GM12865 (cell line): Measurements from ENCODE around the gene TRHDE.
"Not testable (repeated sequence)": the region's sequence is repeated elsewhere in the genome, so short reads cannot be mapped to it uniquely, and the experiment has no call there.

Experiments used
- DNase-seq: peaks from one replicate; pipeline ENCODE4 v3.0.0; 2010; ENCODE audit warnings: low read depth
- H3K4me3 ChIP-seq: 2 replicates; pipeline ENCODE4 v1.5.1; 2011; ENCODE audit warnings: mild to moderate bottlenecking, low read depth, low read length, control low read depth
- TF ChIP-seq, protein P1 (sequence below): IDR thresholded peaks from 2 replicates; pipeline ENCODE4 v1.5.1; 2011; ENCODE audit warnings: low read length, control low read depth, low read depth, inconsistent platforms; ENCODE audit not compliant: insufficient read depth; ENCODE audit errors: missing control alignments

The TRHDE gene

DNA sequence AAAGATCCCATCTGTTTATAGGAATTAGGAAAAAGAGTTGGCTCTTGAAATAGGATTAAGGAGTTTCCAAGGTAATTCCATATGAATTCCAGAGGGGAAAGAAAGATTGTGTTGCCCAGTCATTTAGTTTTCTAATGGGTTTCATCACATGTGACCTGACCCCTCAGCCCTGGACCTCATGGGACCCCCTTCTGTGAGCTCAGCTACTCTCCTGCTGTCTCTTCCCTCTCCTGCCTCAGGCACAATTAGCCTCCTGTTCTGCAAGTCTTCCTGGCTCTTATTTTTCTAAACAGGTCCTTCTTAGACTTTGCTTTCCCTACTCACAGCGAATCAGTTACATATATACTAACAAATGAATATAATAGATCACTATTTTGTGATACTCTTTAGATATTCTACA lies 237.7 kb downstream of the TRHDE start:
- TF ChIP-seq, protein P1, sequence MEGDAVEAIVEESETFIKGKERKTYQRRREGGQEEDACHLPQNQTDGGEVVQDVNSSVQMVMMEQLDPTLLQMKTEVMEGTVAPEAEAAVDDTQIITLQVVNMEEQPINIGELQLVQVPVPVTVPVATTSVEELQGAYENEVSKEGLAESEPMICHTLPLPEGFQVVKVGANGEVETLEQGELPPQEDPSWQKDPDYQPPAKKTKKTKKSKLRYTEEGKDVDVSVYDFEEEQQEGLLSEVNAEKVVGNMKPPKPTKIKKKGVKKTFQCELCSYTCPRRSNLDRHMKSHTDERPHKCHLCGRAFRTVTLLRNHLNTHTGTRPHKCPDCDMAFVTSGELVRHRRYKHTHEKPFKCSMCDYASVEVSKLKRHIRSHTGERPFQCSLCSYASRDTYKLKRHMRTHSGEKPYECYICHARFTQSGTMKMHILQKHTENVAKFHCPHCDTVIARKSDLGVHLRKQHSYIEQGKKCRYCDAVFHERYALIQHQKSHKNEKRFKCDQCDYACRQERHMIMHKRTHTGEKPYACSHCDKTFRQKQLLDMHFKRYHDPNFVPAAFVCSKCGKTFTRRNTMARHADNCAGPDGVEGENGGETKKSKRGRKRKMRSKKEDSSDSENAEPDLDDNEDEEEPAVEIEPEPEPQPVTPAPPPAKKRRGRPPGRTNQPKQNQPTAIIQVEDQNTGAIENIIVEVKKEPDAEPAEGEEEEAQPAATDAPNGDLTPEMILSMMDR: no peak
- DNase-seq: no peak
- H3K4me3 ChIP-seq: no peak overlapping the region

- TF ChIP-seq, protein P1: no peak
These were observed 238.6 kb downstream of the TRHDE start for GRCh38 chr12:72510772-72511171.

GRCh38 chr12:72511498-72511897 lies 239.3 kb downstream of the TRHDE start:
- H3K4me3 ChIP-seq: no peak overlapping the region

More at GRCh38 chr12:72510772-72511171, 238.6 kb downstream of the TRHDE start:
- no peak for DNase-seq
- no peak overlapping the region for H3K4me3 ChIP-seq

GRCh38 chr12:72511906-72512305 lies 239.7 kb downstream of the TRHDE start:
- TF ChIP-seq, protein P1: no peak
- H3K4me3 ChIP-seq: no peak overlapping the region
- no peak for DNase-seq

More at GRCh38 chr12:72511498-72511897, 239.3 kb downstream of the TRHDE start:
- TF ChIP-seq, protein P1: no peak
- no peak for DNase-seq

DNA sequence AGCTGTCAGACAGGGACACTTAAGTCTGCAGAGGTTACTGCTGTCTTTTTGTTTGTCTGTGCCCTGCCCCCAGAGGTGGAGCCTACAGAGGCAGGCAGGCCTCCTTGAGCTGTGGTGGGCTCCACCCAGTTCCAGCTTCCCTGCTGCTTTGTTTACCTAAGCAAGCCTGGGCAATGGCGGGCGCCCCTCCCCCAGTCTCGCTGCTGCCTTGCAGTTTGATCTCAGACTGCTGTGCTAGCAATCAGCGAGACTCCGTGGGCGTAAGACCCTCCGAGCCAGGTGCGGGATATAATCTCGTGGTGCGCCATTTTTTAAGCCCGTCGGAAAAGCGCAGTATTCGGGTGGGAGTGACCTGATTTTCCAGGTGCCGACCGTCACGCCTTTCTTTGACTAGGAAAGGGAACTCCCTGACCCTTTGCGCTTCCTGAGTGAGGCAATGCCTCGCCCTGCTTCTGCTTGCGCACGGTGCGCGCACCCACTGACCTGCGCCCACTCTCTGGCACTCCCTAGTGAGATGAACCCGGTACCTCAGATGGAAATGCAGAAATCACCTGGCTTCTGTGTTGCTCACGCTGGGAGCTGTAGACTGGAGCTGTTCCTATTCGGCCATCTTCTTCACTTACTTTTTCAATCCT lies 248.0 kb downstream of the TRHDE start:
- not testable (repeated sequence) for H3K4me3 ChIP-seq, DNase-seq

DNA sequence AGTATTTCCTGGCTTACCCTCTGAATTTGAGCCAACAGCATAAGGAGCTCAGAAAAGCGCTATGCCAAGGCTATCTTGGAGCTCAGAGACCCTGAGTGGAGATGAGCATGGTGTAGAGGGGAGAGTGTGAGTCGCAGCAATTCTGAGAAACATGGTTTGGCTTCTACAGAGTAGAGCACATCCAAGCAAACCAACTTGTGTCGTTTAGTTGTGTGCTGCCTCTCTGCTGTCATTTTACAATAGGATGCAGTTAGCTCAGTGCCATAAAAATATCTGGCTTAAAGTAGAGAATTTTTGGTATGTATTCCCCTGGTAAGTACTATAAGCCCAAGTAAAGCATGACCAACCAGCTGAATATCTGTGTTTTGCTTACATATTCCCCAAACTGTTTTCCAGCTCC lies 249.2 kb downstream of the TRHDE start:
- TF ChIP-seq, protein P1: no peak
- DNase-seq: no peak
- H3K4me3 ChIP-seq: no peak overlapping the region

DNA sequence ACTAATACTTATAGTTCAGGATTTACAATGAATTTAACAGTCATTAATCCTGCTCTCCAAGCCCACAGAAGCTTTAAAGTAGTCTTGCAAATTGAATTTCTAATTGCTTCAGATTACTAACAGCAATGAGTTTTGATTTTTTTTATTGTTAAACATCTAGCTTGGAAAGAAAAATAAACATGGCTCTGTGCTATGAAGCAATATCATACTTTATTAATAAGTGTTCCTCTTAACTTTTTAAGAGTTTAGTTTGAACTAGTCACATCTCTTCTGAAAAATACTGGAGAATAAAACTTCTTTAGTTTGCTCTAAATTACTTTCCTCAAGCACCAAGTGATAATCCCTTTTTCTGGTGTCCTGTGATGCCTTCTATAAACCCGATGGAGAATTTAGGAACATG lies 250.2 kb downstream of the TRHDE start:
- H3K4me3 ChIP-seq: no peak overlapping the region
- DNase-seq: no peak
- TF ChIP-seq, protein P1: no peak

GRCh38 chr12:72523754-72524153 lies 251.6 kb downstream of the TRHDE start:
- no peak overlapping the region for H3K4me3 ChIP-seq
- TF ChIP-seq, protein P1: no peak
- DNase-seq: no peak
